GM23338 (cell line): ENCODE measurements around the gene MTERF4. TPM values are rescaled to one million over a fixed set of nuclear protein-coding genes. Genes with fewer than 3 reads are reported as not detected.

ENCODE experiments used
- ATAC-seq: fragments of 200-7000 bp; cut with Tn5 transposase; 3 replicates; pipeline ENCODE4 v1.9.1; 2020
- DNase-seq: peaks from one replicate; pipeline ENCODE4 v3.0.0-alpha.2; 2015; ENCODE audit warnings: low spot score
- H2AFZ ChIP-seq: fragments of 200-600 bp; sonication (generic); 2 replicates; pipeline ENCODE4 v1.8.0; 2016; ENCODE audit warnings: antibody characterized with exemption, mild to moderate bottlenecking, moderate library complexity
- H3F3A ChIP-seq: fragments of 200-600 bp; sonication (generic); replicated peaks from 2 replicates; pipeline ENCODE4 v1.8.0; 2017; ENCODE audit warnings: antibody characterized with exemption, mixed run types, low read depth
- H3K27ac ChIP-seq: fragments of 200-600 bp; sonication (generic); 2 replicates; pipeline ENCODE4 v1.6.1; 2016; ENCODE audit warnings: low read depth
- H3K27me3 ChIP-seq: fragments of 200-600 bp; sonication (generic); 2 replicates; pipeline ENCODE4 v1.8.0; 2016; ENCODE audit warnings: mild to moderate bottlenecking, mixed run types, moderate library complexity; ENCODE audit not compliant: insufficient read depth
- H3K36me3 ChIP-seq: fragments of 200-600 bp; sonication (generic); 2 replicates; pipeline ENCODE4 v1.8.0; 2016; ENCODE audit warnings: mild to moderate bottlenecking; ENCODE audit not compliant: insufficient read depth
- H3K4me1 ChIP-seq: fragments of 200-600 bp; sonication (generic); 2 replicates; pipeline ENCODE4 v1.8.0; 2016; ENCODE audit warnings: mild to moderate bottlenecking, moderate library complexity; ENCODE audit not compliant: insufficient read depth
- H3K4me2 ChIP-seq: fragments of 200-600 bp; sonication (generic); 2 replicates; pipeline ENCODE4 v1.7.1; 2017; ENCODE audit warnings: mixed run types
- H3K4me3 ChIP-seq: fragments of 200-600 bp; sonication (generic); 2 replicates; pipeline ENCODE4 v1.6.1; 2016; ENCODE audit warnings: mixed run types
- H3K79me2 ChIP-seq: fragments of 200-600 bp; sonication (generic); replicated peaks from 2 replicates; pipeline ENCODE4 v1.8.0; 2017; ENCODE audit warnings: mild to moderate bottlenecking; ENCODE audit not compliant: insufficient read depth
- H3K9me2 ChIP-seq: fragments of 200-600 bp; sonication (generic); 2 replicates; pipeline ENCODE4 v1.8.0; 2017; ENCODE audit not compliant: insufficient read depth
- H4K20me1 ChIP-seq: fragments of 200-600 bp; sonication (generic); replicated peaks from 2 replicates; pipeline ENCODE4 v1.8.0; 2017; ENCODE audit warnings: mild to moderate bottlenecking; ENCODE audit not compliant: insufficient read depth
- H3K27ac Mint-ChIP-seq: 2 replicates; pipeline ENCODE4 v1.8.0; 2020; ENCODE audit warnings: inconsistent platforms, mild to moderate bottlenecking, moderate library complexity, mixed read lengths
- H3K27me3 Mint-ChIP-seq: 3 replicates; pipeline ENCODE4 v1.8.0; 2022; ENCODE audit warnings: low read depth, mild to moderate bottlenecking, moderate library complexity, mixed read lengths, inconsistent platforms; ENCODE audit not compliant: insufficient read depth, poor library complexity
- H3K36me3 Mint-ChIP-seq: 3 replicates; pipeline ENCODE4 v1.8.0; 2021; ENCODE audit warnings: low read depth, mild to moderate bottlenecking, inconsistent platforms, moderate library complexity, mixed read lengths
- H3K4me1 Mint-ChIP-seq: 3 replicates; pipeline ENCODE4 v1.8.0; 2020; ENCODE audit warnings: mild to moderate bottlenecking, inconsistent platforms, mixed read lengths
- H3K4me3 Mint-ChIP-seq: 3 replicates; pipeline ENCODE4 v1.8.0; 2021; ENCODE audit warnings: moderate library complexity, mild to moderate bottlenecking, inconsistent platforms, mixed read lengths
- H3K9me3 Mint-ChIP-seq: 3 replicates; pipeline ENCODE4 v1.8.0; 2020; ENCODE audit warnings: moderate library complexity, mild to moderate bottlenecking, inconsistent platforms, mixed read lengths
- CREB1 ChIP-seq: fragments of 250-450 bp; sonication (Bioruptor Pico); IDR thresholded peaks from 2 replicates; pipeline ENCODE4 v1.5.0; 2020; ENCODE audit warnings: low read depth, mild to moderate bottlenecking, moderate library complexity
- CTCF ChIP-seq, 2 experiments: fragments of 200-600 bp in 1 of 2; sonication (generic) in 1 of 2; conservative IDR thresholded peaks; 2 replicates each; pipeline versions ENCODE4 v1.5.1 to v1.6.1; 2016 to 2017; ENCODE audit warnings: antibody characterized with exemption in 2 of 2, low read depth in 2 of 2, mild to moderate bottlenecking in 2 of 2, moderate library complexity in 1 of 2
- ETS1 ChIP-seq: IDR thresholded peaks from 2 replicates; pipeline ENCODE4 v1.6.1; 2016; ENCODE audit warnings: antibody characterized with exemption
- EZH2 ChIP-seq: fragments of 200-600 bp; sonication (generic); IDR thresholded peaks from one replicate; pipeline ENCODE4 v1.8.0; 2017; ENCODE audit warnings: antibody characterized with exemption, mild to moderate bottlenecking, low read depth; ENCODE audit not compliant: unreplicated experiment
- EZH2phosphoT487 ChIP-seq: fragments of 200-600 bp; sonication (generic); IDR thresholded peaks from one replicate; pipeline ENCODE4 v1.8.1; 2018; ENCODE audit warnings: antibody characterized with exemption; ENCODE audit not compliant: unreplicated experiment
- JUNB ChIP-seq: IDR thresholded peaks from one replicate; pipeline ENCODE4 v1.6.1; 2016; ENCODE audit warnings: antibody characterized with exemption; ENCODE audit not compliant: unreplicated experiment
- NANOG ChIP-seq: IDR thresholded peaks from 2 replicates; pipeline ENCODE4 v1.6.1; 2016; ENCODE audit warnings: antibody characterized with exemption, borderline replicate concordance
- POLR2AphosphoS5 ChIP-seq: IDR thresholded peaks from 2 replicates; pipeline ENCODE4 v1.6.1; 2016; ENCODE audit warnings: antibody characterized with exemption, low read depth
- REST ChIP-seq: IDR thresholded peaks from one replicate; pipeline ENCODE4 v1.6.1; 2018; ENCODE audit warnings: antibody characterized with exemption; ENCODE audit not compliant: unreplicated experiment
- STAT1 ChIP-seq: IDR thresholded peaks from one replicate; pipeline ENCODE4 v1.6.1; 2016; ENCODE audit warnings: antibody characterized with exemption; ENCODE audit not compliant: unreplicated experiment
- ZNF114 ChIP-seq: fragments of 250-450 bp; sonication (Bioruptor Pico); IDR thresholded peaks from 2 replicates; pipeline ENCODE4 v1.5.0; 2020; ENCODE audit warnings: mild to moderate bottlenecking, moderate library complexity
- ZNF331 ChIP-seq: fragments of 250-450 bp; sonication (Bioruptor Pico); IDR thresholded peaks from 2 replicates; pipeline ENCODE4 v1.5.0; 2020; ENCODE audit warnings: low read depth, mild to moderate bottlenecking, moderate library complexity
- ZNF462 ChIP-seq: fragments of 250-450 bp; sonication (Bioruptor Pico); IDR thresholded peaks from 2 replicates; pipeline ENCODE4 v1.5.0; 2020; ENCODE audit warnings: mild to moderate bottlenecking, moderate library complexity
- polyA plus RNA-seq: library from polyadenylated mRNA; unstranded; fragments of >200 nt; fragmentation: Nextera tagmentation; extraction: Ambion mirVana; gene quantifications from 2 replicates; pipeline ENCODE4 v1.2.1, GENCODE V29; 2016
- total RNA-seq: library from RNA; depleted of rRNA; stranded (reverse); fragments of >200 nt; shearing (Covaris generic); gene quantifications from 2 replicates; pipeline ENCODE4 v1.2.3, GENCODE V29; 2014

MTERF4 gene
- total and polyA plus RNA-seq, 2 experiments from 2014 or later: 15.3 to 63.6 TPM

GRCh38 chr2:241070361-241070760 is 31.7 kb downstream of the MTERF4 start:
- Mint-ChIP-seq H3K9me3 (no peaks in the 10 kb centered on the region), H3K4me1 (peaks cover 4% of the 10 kb centered on the region), H3K4me3 (no peak overlapping the region), H3K27ac (no peak overlapping the region; the same call in 1 of the 2 replicates), H3K27me3 (peaks cover 18% of the 10 kb centered on the region), H3K36me3 (no peaks in the 10 kb centered on the region)
- no peaks in the 10 kb centered on the region for H4K20me1 ChIP-seq
- H3K4me3 ChIP-seq: no peak overlapping the region
- H3K36me3 ChIP-seq: no peaks in the 10 kb centered on the region
- TF ChIP-seq ZNF114 (CRISPR knock-in tag) (no peak), STAT1 (no peak), CTCF (conservative IDR thresholded peaks at IDR 0.05; ENCODE audit: low read depth in 2 of 2) (no peak), CREB1 (CRISPR knock-in tag) (no peak), NANOG (no peak), ETS1 (no peak), ZNF462 (CRISPR knock-in tag) (no peak), EZH2 (no peak), JUNB (no peak), POLR2AphosphoS5 (no peak), EZH2phosphoT487 (no peak), REST (no peak), ZNF331 (CRISPR knock-in tag) (no peak)
- no peaks in the 10 kb centered on the region for H3F3A ChIP-seq
- H3K4me1 ChIP-seq: no peaks in the 10 kb centered on the region
- no peaks in the 10 kb centered on the region for H3K9me2 ChIP-seq
- H3K4me2 ChIP-seq: no peak overlapping the region
- H3K27me3 ChIP-seq: no peaks in the 10 kb centered on the region
- DNase-seq (no peak), ATAC-seq (no peak)
- H2AFZ ChIP-seq: no peak overlapping the region
- H3K27ac ChIP-seq: no peak overlapping the region
- no peaks in the 10 kb centered on the region for H3K79me2 ChIP-seq
